H1 (cell line): ENCODE measurements around the gene RFPL3. TPM values are rescaled to one million over a fixed set of nuclear protein-coding genes. Genes with fewer than 3 reads are reported as not detected.

ENCODE experiments used
- TAF1 ChIP-seq: IDR thresholded peaks from 2 replicates; pipeline ENCODE4 v1.6.1; 2011; ENCODE audit warnings: mild to moderate bottlenecking, low read depth, low read length
- polyA plus RNA-seq, 7 experiments: library from polyadenylated mRNA; depleted of rRNA in 3 of 7; stranded (reverse) in 5 of 7; unstranded in 2 of 7; fragments of >200 nt in 5 of 7; fragments of 200-250 nt in 2 of 7; gene quantifications; 1 replicate in 5 of 7; 2 replicates in 1 of 7; 4 replicates in 1 of 7; pipeline versions ENCODE4 v1.2.1 to v1.2.3, GENCODE V29; 2011 to 2013; ENCODE audit warnings: missing spikeins in 2 of 7, mixed read lengths in 2 of 7
- total RNA-seq: library from RNA; stranded (reverse); fragmentation: NEBNext Ultra II Directional; extraction: Animal tissue kit (Norgen Biotek cat#: 25700); gene quantifications from 2 replicates; pipeline ENCODE4 v1.2.1, GENCODE V29; 2021

Gene RFPL3
- total and polyA plus RNA-seq, 2 of the 8 experiments (the other 6 are each of a cell fraction or from before 2014, with no cell fraction given), result 0.08 to 0.24 TPM

DNA sequence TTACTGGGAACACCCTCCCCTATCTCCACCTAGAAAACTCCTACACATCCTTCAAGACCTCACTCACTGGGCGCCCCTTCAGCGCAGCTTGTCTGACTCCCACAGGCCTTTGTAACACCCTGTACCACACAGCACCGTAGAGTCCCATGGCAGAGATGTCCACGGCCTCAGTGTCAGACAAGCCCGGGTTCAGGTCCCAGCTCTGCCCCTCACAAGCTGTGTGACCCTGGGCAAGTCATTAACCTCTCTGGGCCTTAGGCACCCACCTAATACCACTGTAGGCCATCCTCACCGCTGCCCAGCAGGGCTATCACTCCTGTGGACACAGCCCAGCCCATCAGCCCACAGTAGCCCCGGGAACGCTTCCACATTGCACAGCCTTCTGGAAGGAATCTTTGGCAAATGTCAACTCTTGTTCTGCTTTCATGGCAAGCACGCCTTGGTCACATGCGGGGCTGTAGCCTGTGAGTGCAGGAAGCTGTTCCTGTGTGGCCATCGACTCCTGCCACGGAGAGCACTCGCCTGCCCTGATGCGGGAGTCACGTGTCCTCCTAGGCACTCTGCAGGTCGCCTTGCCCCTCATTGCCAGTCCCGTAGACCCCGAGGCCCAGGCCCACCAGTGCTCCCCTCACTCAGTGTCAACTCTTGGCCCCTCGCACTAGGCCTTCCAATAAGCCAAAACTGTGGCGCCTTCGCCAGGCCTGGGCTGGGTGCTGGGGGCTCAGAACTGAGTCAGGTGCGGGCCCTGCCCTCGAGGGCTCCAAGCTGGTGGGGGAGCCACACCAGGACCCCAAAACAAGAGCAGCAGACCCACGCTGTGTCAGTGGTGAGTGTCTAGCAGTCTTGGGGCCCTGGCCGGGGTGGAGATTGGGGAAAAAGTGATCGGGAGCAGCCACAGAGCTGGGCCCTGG lies 32.9 kb upstream of the RFPL3 start (continued):
- TF ChIP-seq TAF1, result no peak
